WTC11 (cell line): ENCODE data around the gene UPP1. TPM values are rescaled to one million over a fixed set of nuclear protein-coding genes. Genes with fewer than 3 reads are reported as not detected.
A peak's percentile ranks its signal among the peaks of the same experiment; 100 is the strongest.

ENCODE experiments used
- ATAC-seq: fragments of 200-7000 bp; cut with Tn5 transposase; 2 replicates; pipeline ENCODE4 v1.10.0; 2021; ENCODE audit warnings: mild to moderate bottlenecking, moderate library complexity
- CTCF ChIA-PET: fragments of 300-600 bp; sonication (Branson Sonifier 250); formaldehyde crosslinking; loops from one replicate; lab custom pipeline; 2021; ENCODE audit warnings: antibody characterized with exemption; lab: Charles Lee
- POLR2A ChIA-PET: fragments of 350-600 bp; sonication (Branson Sonifier 250); formaldehyde crosslinking; loops from one replicate; lab custom pipeline; 2021; ENCODE audit warnings: antibody characterized with exemption; lab: Charles Lee
- DNase-seq: peaks from one replicate; pipeline ENCODE4 v3.0.0; 2021; ENCODE audit warnings: low spot score
- H3K27ac Mint-ChIP-seq: 2 replicates; pipeline ENCODE4 v1.8.0; 2021; ENCODE audit warnings: mixed read lengths
- H3K27me3 Mint-ChIP-seq: 2 replicates; pipeline ENCODE4 v1.8.0; 2021; ENCODE audit warnings: low read depth, mild to moderate bottlenecking, moderate library complexity, mixed read lengths
- H3K36me3 Mint-ChIP-seq: 2 replicates; pipeline ENCODE4 v1.8.0; 2021; ENCODE audit warnings: mixed read lengths
- H3K4me1 Mint-ChIP-seq: 2 replicates; pipeline ENCODE4 v1.8.0; 2022; ENCODE audit warnings: mixed read lengths
- H3K4me3 Mint-ChIP-seq: 2 replicates; pipeline ENCODE4 v1.8.0; 2021; ENCODE audit warnings: mild to moderate bottlenecking, moderate library complexity, mixed read lengths
- H3K9me3 Mint-ChIP-seq: 2 replicates; pipeline ENCODE4 v1.8.0; 2021; ENCODE audit warnings: mixed read lengths
- ATF2 ChIP-seq: sonication (generic); formaldehyde crosslinking; IDR thresholded peaks from 2 replicates; pipeline ENCODE4 v1.8.1; 2022; ENCODE audit warnings: low read depth, missing genetic modification reagents, borderline replicate concordance
- CDX4 ChIP-seq: fragments of 250-450 bp; sonication (Bioruptor Pico); IDR thresholded peaks from 2 replicates; pipeline ENCODE4 v1.9.0; 2021; ENCODE audit warnings: moderate library complexity, mild to moderate bottlenecking, inconsistent platforms, borderline replicate concordance
- CREM ChIP-seq: sonication (generic); formaldehyde crosslinking; IDR thresholded peaks from 2 replicates; pipeline ENCODE4 v1.8.1; 2022; ENCODE audit warnings: mild to moderate bottlenecking, missing genetic modification reagents, moderate library complexity
- E2F5 ChIP-seq: sonication (generic); formaldehyde crosslinking; IDR thresholded peaks from 2 replicates; pipeline ENCODE4 v1.8.1; 2022; ENCODE audit warnings: mild to moderate bottlenecking, moderate library complexity, missing genetic modification reagents
- ERG ChIP-seq: fragments of 250-450 bp; sonication (Bioruptor Pico); IDR thresholded peaks from 2 replicates; pipeline ENCODE4 v1.8.0; 2021; ENCODE audit warnings: mild to moderate bottlenecking
- ESRRA ChIP-seq: sonication (generic); formaldehyde crosslinking; IDR thresholded peaks from 2 replicates; pipeline ENCODE4 v1.8.1; 2022; ENCODE audit warnings: mild to moderate bottlenecking, missing genetic modification reagents, borderline replicate concordance
- FOXJ3 ChIP-seq: sonication (generic); formaldehyde crosslinking; IDR thresholded peaks from 2 replicates; pipeline ENCODE4 v1.9.0; 2021; ENCODE audit warnings: missing genetic modification reagents, mild to moderate bottlenecking, borderline replicate concordance
- FOXP4 ChIP-seq: sonication (generic); formaldehyde crosslinking; IDR thresholded peaks from 2 replicates; pipeline ENCODE4 v1.8.0; 2022; ENCODE audit warnings: mild to moderate bottlenecking, missing genetic modification reagents
- GABPB1 ChIP-seq: sonication (generic); formaldehyde crosslinking; IDR thresholded peaks from 2 replicates; pipeline ENCODE4 v1.8.1; 2023; ENCODE audit warnings: mild to moderate bottlenecking, missing genetic modification reagents
- MLX ChIP-seq: sonication (generic); formaldehyde crosslinking; IDR thresholded peaks from 2 replicates; pipeline ENCODE4 v1.8.1; 2023; ENCODE audit warnings: mild to moderate bottlenecking, missing genetic modification reagents, moderate library complexity
- MYBL2 ChIP-seq: sonication (generic); formaldehyde crosslinking; IDR thresholded peaks from 2 replicates; pipeline ENCODE4 v1.8.1; 2023; ENCODE audit warnings: mild to moderate bottlenecking, moderate library complexity, missing genetic modification reagents
- NFATC4 ChIP-seq: fragments of 250-450 bp; sonication (Bioruptor Pico); IDR thresholded peaks from 2 replicates; pipeline ENCODE4 v1.9.0; 2021; ENCODE audit warnings: mild to moderate bottlenecking
- NFE2L1 ChIP-seq: sonication (generic); formaldehyde crosslinking; IDR thresholded peaks from 2 replicates; pipeline ENCODE4 v1.8.1; 2023; ENCODE audit warnings: missing genetic modification reagents
- PREB ChIP-seq: sonication (generic); formaldehyde crosslinking; IDR thresholded peaks from 2 replicates; pipeline ENCODE4 v1.8.1; 2022; ENCODE audit warnings: mild to moderate bottlenecking, missing genetic modification reagents, moderate library complexity, borderline replicate concordance
- TEAD1 ChIP-seq: sonication (generic); formaldehyde crosslinking; IDR thresholded peaks from 2 replicates; pipeline ENCODE4 v1.8.0; 2022; ENCODE audit warnings: mild to moderate bottlenecking, missing genetic modification reagents
- ZMAT4 ChIP-seq: fragments of 250-450 bp; sonication (Bioruptor Pico); IDR thresholded peaks from 2 replicates; pipeline ENCODE4 v1.9.0; 2021; ENCODE audit warnings: mild to moderate bottlenecking
- ZNF219 ChIP-seq: sonication (generic); formaldehyde crosslinking; IDR thresholded peaks from 2 replicates; pipeline ENCODE4 v1.8.0; 2023; ENCODE audit warnings: missing genetic modification reagents, mild to moderate bottlenecking, borderline replicate concordance
- ZNF232 ChIP-seq: sonication (generic); formaldehyde crosslinking; IDR thresholded peaks from 2 replicates; pipeline ENCODE4 v1.8.0; 2022; ENCODE audit warnings: mild to moderate bottlenecking, missing genetic modification reagents
- ZNF263 ChIP-seq: sonication (generic); formaldehyde crosslinking; IDR thresholded peaks from 2 replicates; pipeline ENCODE4 v1.8.1; 2022; ENCODE audit warnings: low read depth, mild to moderate bottlenecking, moderate library complexity, missing genetic modification reagents
- ZNF317 ChIP-seq: sonication (generic); formaldehyde crosslinking; IDR thresholded peaks from 2 replicates; pipeline ENCODE4 v1.8.1; 2023; ENCODE audit warnings: low read depth, mild to moderate bottlenecking, moderate library complexity, missing genetic modification reagents, borderline replicate concordance
- ZNF425 ChIP-seq: fragments of 250-450 bp; sonication (Bioruptor Pico); conservative IDR thresholded peaks from 2 replicates; pipeline ENCODE4 v1.9.0; 2021; ENCODE audit warnings: mild to moderate bottlenecking
- total RNA-seq: library from RNA; stranded (reverse); gene quantifications from 3 replicates; pipeline ENCODE4 v1.2.3, GENCODE V29; 2021

Gene UPP1
- total RNA-seq, 1 experiment from 2014 or later = 55.6 TPM

GRCh38 chr7:48042636-48043035, 46.4 kb upstream of the UPP1 start:
- Mint-ChIP-seq H3K36me3 (no peaks in the 10 kb centered on the region), H3K9me3 (no peaks in the 10 kb centered on the region), H3K4me1 (peaks cover 61% of the 10 kb centered on the region), H3K27ac (no peak overlapping the region), H3K4me3 (no peak overlapping the region), H3K27me3 (peaks cover 7% of the 10 kb centered on the region)
- ATAC-seq (peak; percentile 52), DNase-seq (no peak)
- POLR2A ChIA-PET = no interaction called here
- TF ChIP-seq CREM (CRISPR knock-in tag) (no peak), ZNF219 (CRISPR knock-in tag) (no peak), ZNF425 (no peak), ATF2 (no peak), ZNF317 (CRISPR knock-in tag) (no peak), CDX4 (no peak), ZMAT4 (no peak), ZNF263 (CRISPR knock-in tag) (no peak), PREB (CRISPR knock-in tag) (no peak), FOXP4 (no peak), MLX (CRISPR knock-in tag) (no peak), MYBL2 (no peak)
- CTCF ChIA-PET = interaction anchor here (1.5 kb wide), 1 partner anchor 53 kb away, joined by 3 read pairs; no protein-coding TSS in a partner anchor

- no peak for ATAC-seq
- no peak overlapping the region for H3K4me3 Mint-ChIP-seq
- DNase-seq = no peak
- ChIA-PET POLR2A (no interaction called here), CTCF (no interaction called here)
- H3K36me3 Mint-ChIP-seq = no peaks in the 10 kb centered on the region
- H3K4me1 Mint-ChIP-seq = peaks cover 40% of the 10 kb centered on the region
- peaks cover 5% of the 10 kb centered on the region; the same call in 1 of the 2 replicates for H3K27me3 Mint-ChIP-seq
- H3K9me3 Mint-ChIP-seq = no peaks in the 10 kb centered on the region
- H3K27ac Mint-ChIP-seq = no peak overlapping the region
- TF ChIP-seq TEAD1 (CRISPR knock-in tag) (no peak), NFATC4 (CRISPR knock-in tag) (no peak), FOXJ3 (CRISPR knock-in tag) (no peak), NFE2L1 (CRISPR knock-in tag) (no peak), GABPB1 (CRISPR knock-in tag) (no peak), ERG (no peak), ATF2 (no peak), E2F5 (no peak), ZNF232 (no peak), ESRRA (CRISPR knock-in tag) (no peak)
These were observed 43.8 kb upstream of the UPP1 start for GRCh38 chr7:48045195-48045765.
